Keratinocyte (primary cell): Measurements from ENCODE around the gene HS1BP3. TPM values are rescaled to one million over a fixed set of nuclear protein-coding genes. Genes with fewer than 3 reads are reported as not detected.

Experiments
- DNase-seq: peaks from one replicate; pipeline ENCODE4 v3.0.0-alpha.2; 2011; ENCODE audit warnings: low read depth, missing footprints, low spot score
- FAIRE-seq: peaks from 2 replicates; lab custom pipeline; 2011; peaks lifted over from hg19 to GRCh38; lab: Jason Lieb, UNC
- H2AFZ ChIP-seq: 2 replicates; pipeline ENCODE4 v1.6.0; 2012; ENCODE audit warnings: low read length, control low read depth, inconsistent platforms; ENCODE audit not compliant: control insufficient read depth
- H3K27ac ChIP-seq: 2 replicates; pipeline ENCODE4 v1.5.1; 2011; ENCODE audit warnings: low read length; ENCODE audit not compliant: control insufficient read depth, insufficient read depth
- H3K27me3 ChIP-seq: 3 replicates; pipeline ENCODE4 v1.6.0; 2011; ENCODE audit warnings: low read length; ENCODE audit not compliant: control insufficient read depth, insufficient read depth; ENCODE audit errors: extremely low read depth
- H3K36me3 ChIP-seq, 2 experiments: 2 replicates in 1 of 2; 3 replicates in 1 of 2; pipeline ENCODE4 v1.5.1; 2011; ENCODE audit warnings: low read length in 2 of 2, mild to moderate bottlenecking in 1 of 2; ENCODE audit not compliant: control insufficient read depth in 2 of 2, insufficient read depth in 2 of 2; ENCODE audit errors: extremely low read depth in 1 of 2
- H3K4me1 ChIP-seq: 3 replicates; pipeline ENCODE4 v1.5.1; 2011; ENCODE audit warnings: low read length; ENCODE audit not compliant: control insufficient read depth, insufficient read depth; ENCODE audit errors: extremely low read depth
- H3K4me2 ChIP-seq: 3 replicates; pipeline ENCODE4 v1.6.0; 2011; ENCODE audit warnings: low read depth, low read length; ENCODE audit not compliant: control insufficient read depth, insufficient read depth; ENCODE audit errors: extremely low read depth
- H3K4me3 ChIP-seq, 3 experiments: fragments of 200-600 bp in 1 of 3; sonication (generic) in 1 of 3; 2 replicates in 2 of 3; 3 replicates in 1 of 3; pipeline ENCODE4 v1.5.1; 2011 to 2016; ENCODE audit warnings: low read length in 3 of 3, mild to moderate bottlenecking in 3 of 3, control low read depth in 2 of 3, inconsistent platforms in 1 of 3, low read depth in 1 of 3, mixed read lengths in 1 of 3, mixed run types in 1 of 3, moderate library complexity in 1 of 3; ENCODE audit not compliant: control insufficient read depth in 2 of 3, insufficient read depth in 2 of 3; ENCODE audit errors: extremely low read depth in 1 of 3
- H3K79me2 ChIP-seq: 2 replicates; pipeline ENCODE4 v1.6.0; 2012; ENCODE audit warnings: low read length; ENCODE audit not compliant: control insufficient read depth, insufficient read depth
- H3K9ac ChIP-seq: 3 replicates; pipeline ENCODE4 v1.6.0; 2011; ENCODE audit warnings: low read length; ENCODE audit not compliant: control insufficient read depth, insufficient read depth; ENCODE audit errors: extremely low read depth
- H3K9me1 ChIP-seq: 3 replicates; pipeline ENCODE4 v1.6.0; 2011; ENCODE audit warnings: low read length; ENCODE audit not compliant: control insufficient read depth, insufficient read depth; ENCODE audit errors: extremely low read depth
- H3K9me3 ChIP-seq: 2 replicates; pipeline ENCODE4 v1.5.1; 2012; ENCODE audit warnings: low read depth, low read length; ENCODE audit not compliant: control insufficient read depth
- H4K20me1 ChIP-seq: 3 replicates; pipeline ENCODE4 v1.6.0; 2011; ENCODE audit warnings: low read length; ENCODE audit not compliant: control insufficient read depth, insufficient read depth; ENCODE audit errors: extremely low read depth
- CTCF ChIP-seq, 3 experiments: IDR thresholded peaks in 1 of 3; conservative IDR thresholded peaks in 1 of 3; optimal IDR thresholded peaks in 1 of 3; 2 replicates in 2 of 3; 3 replicates in 1 of 3; pipeline versions ENCODE3 to v1.5.1; 2011; ENCODE audit warnings: low read length in 3 of 3, mild to moderate bottlenecking in 3 of 3, moderate library complexity in 2 of 3, control low read depth in 1 of 3, inconsistent platforms in 1 of 3; ENCODE audit not compliant: insufficient read depth in 2 of 3; ENCODE audit errors: extremely low read depth in 1 of 3
- EZH2 ChIP-seq: IDR thresholded peaks from one replicate; pipeline ENCODE4 v1.6.1; 2012; ENCODE audit warnings: inconsistent platforms, mild to moderate bottlenecking, low read length, moderate library complexity
- dilution Hi-C: fragments of 300-500 bp; cut with MboI; formaldehyde crosslinking; loops from one replicate; pipeline ENCODE4 v1.7.0; 2020; ENCODE audit warnings: low sequenced_read_pairs; ENCODE audit not compliant: extremely low pct_ligation_motif_present
- polyA plus RNA-seq, 5 experiments: library from polyadenylated mRNA; depleted of rRNA in 3 of 5; stranded (reverse) in 3 of 5; stranded (forward) in 1 of 5; unstranded in 1 of 5; fragments of >200 nt; gene quantifications; 1 replicate in 1 of 5; 2 replicates in 3 of 5; 3 replicates in 1 of 5; pipeline versions ENCODE4 v1.2.1 to v1.2.3, GENCODE V29; 2011 to 2012; ENCODE audit warnings: missing spikeins in 2 of 5, low read depth in 1 of 5, low replicate concordance in 1 of 5

The HS1BP3 gene
- polyA plus RNA-seq, 1 donor (not counting 4 experiments of a cell fraction or from before 2014, with no cell fraction given): 18.5 TPM

- Histone ChIP-seq H3K4me3 (no peak overlapping the region), H3K9ac (no peak overlapping the region), H3K27ac (no peak overlapping the region), H4K20me1 (no peaks in the 10 kb centered on the region), H3K4me1 (no peaks in the 10 kb centered on the region), H3K4me2 (no peak overlapping the region), H3K79me2 (no peaks in the 10 kb centered on the region), H3K9me3 (no peaks in the 10 kb centered on the region), H3K9me1 (no peaks in the 10 kb centered on the region), H3K27me3 (no peaks in the 10 kb centered on the region), H3K36me3 (peaks cover 0 to 3% of the 10 kb centered on the region in 2 experiments), H2AFZ (no peak overlapping the region)
- FAIRE-seq (no peak), DNase-seq (no peak)
- dilution Hi-C loops: no loop called here
- no peak for TF ChIP-seq EZH2
- no peak for TF ChIP-seq CTCF (optimal IDR thresholded peaks at IDR 0.05 in 1 of 3, IDR thresholded peaks at IDR 0.05 in 1 of 3, conservative IDR thresholded peaks at IDR 0.05 in 1 of 3; ENCODE audit: extremely low read depth in 1 of 3, insufficient read depth in 2 of 3, low read length in 3 of 3)
Observed at GRCh38 chr2:20697322-20697934, 46.5 kb upstream of the HS1BP3 start.

GRCh38 chr2:20696366-20696765, 45.5 kb upstream of the HS1BP3 start:
- Histone ChIP-seq H3K9ac (no peak overlapping the region), H3K36me3 (peaks cover 0 to 3% of the 10 kb centered on the region in 2 experiments), H3K4me3 (no peak overlapping the region), H3K79me2 (no peaks in the 10 kb centered on the region), H3K9me1 (no peaks in the 10 kb centered on the region), H3K27ac (no peak overlapping the region), H2AFZ (no peak overlapping the region), H3K4me2 (no peak overlapping the region), H3K9me3 (no peaks in the 10 kb centered on the region), H4K20me1 (no peaks in the 10 kb centered on the region), H3K27me3 (no peaks in the 10 kb centered on the region), H3K4me1 (no peaks in the 10 kb centered on the region)
- dilution Hi-C loops: no loop called here
- no peak for FAIRE-seq
- no peak for DNase-seq
- TF ChIP-seq CTCF (optimal IDR thresholded peaks at IDR 0.05 in 1 of 3, IDR thresholded peaks at IDR 0.05 in 1 of 3, conservative IDR thresholded peaks at IDR 0.05 in 1 of 3; ENCODE audit: extremely low read depth in 1 of 3, insufficient read depth in 2 of 3, low read length in 3 of 3) (no peak), EZH2 (no peak)
